ENCODE measurements around the gene OSTC.
"Not testable (repeated sequence)": the region's sequence is repeated elsewhere in the genome, so short reads cannot be mapped to it uniquely, and the experiment has no call there.

The OSTC gene

DNA sequence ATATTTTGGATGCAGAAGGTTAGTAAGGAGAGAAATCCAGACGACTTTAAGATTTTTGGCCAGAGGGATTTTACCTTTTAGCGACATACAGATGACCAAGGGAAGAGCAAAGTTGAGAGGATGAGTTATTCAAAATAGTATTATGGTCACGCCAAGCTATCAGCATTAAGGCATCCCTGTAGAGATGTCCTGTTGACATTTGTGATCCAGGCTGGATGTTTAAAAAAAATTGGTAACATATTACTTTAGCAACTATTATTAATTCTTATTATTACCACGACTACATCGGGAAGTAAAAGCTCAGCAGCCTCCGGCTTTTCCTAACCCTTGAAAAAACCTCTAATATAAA lies 562 bp upstream of the OSTC start:
- no peak for DNase-seq

- no peak for DNase-seq
Observed at GRCh38 chr4:108651014-108651791, 804 bp downstream of the OSTC start.

DNA sequence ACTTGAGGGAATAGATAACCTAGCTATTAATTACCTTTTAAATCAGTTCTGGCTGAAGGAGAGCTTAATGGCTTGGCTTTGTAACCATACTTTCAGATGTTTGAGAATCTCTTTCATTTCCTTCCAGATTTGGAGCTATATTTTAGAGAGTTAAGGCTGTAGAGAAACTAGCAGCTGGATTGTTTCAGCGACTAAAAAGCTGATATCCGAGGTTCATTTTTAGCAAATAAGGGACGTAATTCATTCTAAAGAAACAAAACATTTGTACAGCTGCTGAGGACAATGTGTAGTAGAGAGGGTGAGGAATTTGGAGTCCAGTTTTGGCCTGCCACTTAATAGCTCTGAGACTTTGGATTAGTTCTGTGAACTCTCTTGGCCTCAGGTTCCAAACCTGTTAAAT lies 12.2 kb downstream of the OSTC start:
- DNase-seq: no peak

- no peak for DNase-seq
Observed at GRCh38 chr4:108674356-108674977, 24.1 kb downstream of the OSTC start.

- no peak for DNase-seq
Observed at GRCh38 chr4:108681321-108681809, 31.0 kb downstream of the OSTC start.

GRCh38 chr4:108683479-108683878 lies 33.1 kb downstream of the OSTC start:
- DNase-seq: no peak

GRCh38 chr4:108685036-108685686 lies 34.8 kb downstream of the OSTC start:
- DNase-seq: no peak

- no peak for DNase-seq
Observed at GRCh38 chr4:108690738-108691137, 40.3 kb downstream of the OSTC start.

- DNase-seq: no peak
Observed at GRCh38 chr4:108693211-108693610, 42.8 kb downstream of the OSTC start.

DNA sequence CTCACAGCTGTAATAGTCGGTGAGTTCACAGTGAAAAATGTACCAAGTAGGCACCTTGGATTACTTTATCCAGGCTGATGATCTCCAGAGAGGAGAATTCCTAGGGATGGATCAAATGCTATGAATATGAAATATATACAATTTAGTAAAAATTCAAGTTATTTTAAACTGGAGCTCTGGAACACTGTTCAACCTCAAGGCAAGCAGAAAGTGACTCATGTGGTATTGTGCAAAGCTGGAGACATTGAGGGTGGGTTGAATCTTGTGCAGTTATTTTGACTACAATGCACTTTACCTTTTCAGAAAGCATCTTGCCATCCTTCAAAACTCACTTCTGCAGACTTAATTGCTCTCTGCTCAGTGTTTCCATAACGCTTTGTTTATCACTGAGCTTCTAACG lies 43.4 kb downstream of the OSTC start:
- no peak for DNase-seq

- DNase-seq: no peak
Observed at GRCh38 chr4:108694423-108694822, 44.0 kb downstream of the OSTC start.

DNA sequence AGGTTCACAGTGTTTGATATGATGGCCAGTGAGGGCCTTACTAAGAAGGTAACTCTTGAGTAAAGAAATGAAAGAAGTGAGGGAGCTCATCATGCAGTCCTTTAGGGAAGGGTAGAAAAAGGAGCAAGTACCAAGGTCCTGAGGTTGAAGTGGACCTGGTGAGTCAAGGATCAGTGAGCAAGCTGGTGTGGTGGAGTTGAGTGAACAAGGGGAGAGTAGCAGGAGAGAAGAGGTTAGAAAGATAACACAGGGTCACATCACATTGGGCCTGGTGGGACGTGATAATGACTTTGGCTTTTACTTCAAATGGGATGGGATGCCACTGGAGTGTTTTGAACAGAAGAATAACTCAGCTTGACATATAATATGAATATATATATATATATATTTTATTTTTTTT lies 44.7 kb downstream of the OSTC start:
- no peak for DNase-seq

GRCh38 chr4:108696160-108696559 lies 45.8 kb downstream of the OSTC start:
- no peak for DNase-seq

- DNase-seq: no peak
Observed at GRCh38 chr4:108700081-108700757, 49.8 kb downstream of the OSTC start.

DNA sequence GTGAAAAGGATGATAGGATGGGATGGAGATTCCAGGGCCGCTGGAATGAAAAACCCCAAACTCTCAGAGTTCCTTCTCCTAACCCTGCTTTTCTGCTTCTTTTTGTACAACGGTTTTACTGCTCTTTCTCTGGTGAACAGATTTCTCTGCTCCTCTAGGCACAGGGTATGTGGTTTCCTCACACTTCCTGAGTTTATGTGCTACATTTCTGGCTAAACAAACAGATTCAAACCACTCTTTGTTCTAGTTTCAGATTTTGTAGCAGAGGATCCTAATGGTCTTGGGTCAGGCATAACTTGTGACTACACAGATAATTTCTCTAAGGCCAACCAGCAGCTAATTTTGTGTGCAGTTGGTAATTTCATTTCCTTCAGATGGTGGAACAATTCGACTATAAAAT lies 52.6 kb downstream of the OSTC start:
- no peak for DNase-seq

GRCh38 chr4:108703370-108703769 lies 53.0 kb downstream of the OSTC start:
- no peak for DNase-seq

DNA sequence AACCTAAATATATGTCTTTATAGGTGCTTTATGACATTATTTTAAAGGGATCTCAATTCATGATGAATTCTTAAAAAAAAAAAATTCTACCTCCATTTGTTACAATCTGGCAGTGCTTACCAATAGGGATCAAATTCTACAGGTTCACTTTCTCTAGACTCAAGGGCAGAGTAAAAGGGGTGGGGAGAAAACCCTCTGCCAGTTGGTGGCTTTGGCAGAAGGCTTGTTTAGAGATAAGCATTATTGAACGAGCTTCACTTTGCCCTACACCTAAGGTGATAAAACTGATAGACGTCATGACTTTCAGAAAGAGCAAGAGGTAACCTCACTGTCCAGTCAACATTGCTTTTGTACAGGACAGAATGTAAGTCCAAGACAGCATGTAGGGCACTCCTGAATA lies 53.6 kb downstream of the OSTC start:
- no peak for DNase-seq

GRCh38 chr4:108706289-108706688 lies 55.9 kb downstream of the OSTC start:
- DNase-seq: no peak

- no peak for DNase-seq
Observed at GRCh38 chr4:108709234-108709633, 58.8 kb downstream of the OSTC start.

- no peak for DNase-seq
Observed at GRCh38 chr4:108709722-108710121, 59.3 kb downstream of the OSTC start.

GRCh38 chr4:108710578-108710977 lies 60.2 kb downstream of the OSTC start:
- not testable (repeated sequence) for DNase-seq

DNA sequence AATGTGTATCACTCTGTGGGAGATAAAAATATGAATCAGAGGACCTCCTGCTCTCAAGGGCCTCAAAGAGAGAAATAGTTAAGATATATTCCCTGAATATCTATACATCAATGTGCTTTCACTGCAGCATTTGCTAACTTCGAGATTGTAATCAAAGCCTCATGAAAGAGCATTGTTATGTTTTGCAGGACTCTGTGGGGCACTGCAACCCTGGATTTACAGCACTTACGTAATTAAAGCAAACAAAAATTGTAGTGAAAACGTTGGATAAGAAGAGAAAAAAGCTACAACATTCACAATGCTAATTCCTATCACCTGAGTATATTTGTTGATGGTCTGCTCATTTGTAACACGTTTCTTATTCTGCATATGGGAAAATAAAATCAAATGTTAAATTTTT lies 64.5 kb downstream of the OSTC start:
- no peak for DNase-seq

DNA sequence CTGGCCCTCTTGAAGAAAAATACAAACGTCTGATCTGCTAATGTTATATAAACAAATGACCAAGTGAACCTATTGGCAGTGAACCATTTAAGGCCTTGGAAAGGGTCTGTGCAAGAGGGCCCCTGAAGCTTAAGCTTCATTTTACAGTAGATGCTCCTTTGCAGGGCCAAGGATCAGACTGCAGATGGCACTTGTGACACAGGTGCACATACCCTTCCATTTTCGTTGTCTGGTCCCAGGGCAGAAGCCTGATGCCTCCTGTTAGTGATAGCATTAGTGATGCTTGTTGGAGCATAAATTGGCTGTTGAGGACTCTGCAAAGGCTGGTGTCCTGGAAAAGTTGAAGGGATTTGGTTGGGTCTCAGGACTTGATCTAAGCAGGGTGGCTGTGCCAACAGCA lies 65.9 kb downstream of the OSTC start:
- DNase-seq: no peak

DNA sequence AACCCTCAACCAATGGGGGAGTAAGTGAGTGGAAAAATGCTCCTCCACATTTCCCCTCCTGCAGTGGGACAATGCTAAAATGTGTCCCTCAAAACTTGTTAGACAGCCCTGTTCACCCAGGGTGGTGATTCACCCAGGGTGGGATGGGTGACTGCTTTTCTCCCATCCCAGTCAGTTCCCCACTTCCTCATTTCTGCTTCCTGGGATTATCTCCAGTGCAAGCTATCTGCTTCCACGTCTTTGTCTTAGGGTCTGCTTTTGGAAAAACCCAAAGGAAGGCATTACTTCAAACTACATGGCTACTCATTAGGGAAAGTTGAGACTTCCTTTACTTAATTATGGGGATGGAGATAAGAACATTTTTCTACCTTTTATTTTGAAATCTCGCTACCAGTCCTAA lies 67.0 kb downstream of the OSTC start:
- no peak for DNase-seq

Data from activated gamma-delta T cell treated with Interleukin-2 at 50 U/mL for 16 hours (primary cell).